ENCODE measurements around the gene OSBPL7.

The OSBPL7 gene

DNA sequence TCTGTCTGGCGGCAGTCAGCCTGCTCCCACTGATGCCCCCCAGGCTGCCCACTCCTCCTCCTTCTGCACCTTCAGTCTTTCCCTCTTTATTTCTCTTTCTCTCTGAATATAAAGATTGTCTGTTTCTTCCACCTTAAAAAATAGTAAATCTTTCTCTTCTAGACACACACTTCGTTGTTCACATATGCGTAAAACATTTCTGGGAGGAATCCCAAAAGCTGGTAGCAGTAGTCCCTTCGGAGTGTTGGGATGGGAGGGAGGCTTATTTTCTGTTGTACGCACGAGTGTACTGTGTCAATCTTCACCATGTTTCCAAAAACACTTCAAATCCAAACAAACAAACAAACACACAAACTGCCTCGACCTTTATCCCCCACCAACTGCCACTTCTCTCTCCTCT lies 9.9 kb downstream of the OSBPL7 start:
- peaks cover 0 to 73% of the 10 kb centered on the region in 2 experiments; a peak in 1 of 3 replicates for H3K36me3 ChIP-seq (ENCODE audit: control insufficient read depth in 2 of 2, insufficient read depth in 1 of 2, low read length in 2 of 2)
- POLR2A ChIA-PET, result interaction anchor here (3.3 kb wide), 1 partner anchor 20 kb away, joined by 15 read pairs; the partner anchor contains the start of genes LRRC46 and MRPL10
- no peak overlapping the region for H3K4me3 ChIP-seq (ENCODE audit: low read depth, low read length)
- H3K4me1 ChIP-seq (ENCODE audit: control insufficient read depth, insufficient read depth, low read length), result no peaks in the 10 kb centered on the region
- no peaks in the 10 kb centered on the region for H3K9me3 ChIP-seq (ENCODE audit: control insufficient read depth, insufficient read depth, low read depth, low read length)
- TF ChIP-seq ZNF707 (tag by site-specific recombination; IDR thresholded peaks at IDR 0.05), result no peak
- CTCF ChIA-PET, result no interaction called here
- no peak overlapping the region for H3K27ac ChIP-seq (ENCODE audit: extremely low read depth, low read depth, low read length)

DNA sequence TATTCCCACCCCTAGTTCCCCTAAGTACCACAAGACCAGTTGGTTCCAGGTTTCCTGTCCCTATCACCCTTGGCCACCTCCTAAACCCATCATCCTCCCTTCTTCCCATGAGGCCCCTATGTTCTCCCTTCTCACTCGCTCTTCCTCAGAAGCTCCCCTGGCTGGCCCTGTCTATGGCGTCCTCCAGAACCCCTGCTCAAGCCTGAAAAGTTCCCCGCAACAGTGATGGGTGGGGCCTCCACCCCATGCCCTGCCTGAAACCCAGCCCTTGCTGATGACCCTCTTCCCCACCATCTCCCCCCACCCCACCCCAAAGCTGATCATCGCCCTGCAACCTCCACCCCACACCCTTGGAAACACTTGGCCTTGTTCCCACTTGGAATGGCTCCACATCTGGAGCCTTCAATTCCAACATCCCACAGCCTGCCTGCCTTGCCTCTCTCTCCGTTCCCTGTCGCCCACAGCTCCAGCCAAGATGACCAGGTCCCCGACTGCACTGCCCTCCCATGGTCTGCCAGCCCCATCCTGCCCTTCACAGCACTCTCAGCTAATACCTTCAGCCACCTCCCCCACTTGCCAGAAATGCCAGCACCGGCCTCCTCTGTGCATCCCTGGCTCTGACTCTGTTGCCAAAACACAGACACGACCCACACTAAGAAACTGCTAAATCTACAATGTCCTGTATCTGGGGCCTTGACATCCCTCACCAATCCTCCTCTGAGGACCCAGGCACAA lies 10.5 kb downstream of the OSBPL7 start:
- no peaks in the 10 kb centered on the region for H3K9me3 ChIP-seq (ENCODE audit: control insufficient read depth, insufficient read depth, low read depth, low read length)
- no peak overlapping the region for H3K4me3 ChIP-seq (ENCODE audit: low read depth, low read length)
- 0 out of 2 replicates have a peak, but pooled peaks have one; percentile 21 for TF ChIP-seq GLIS1 (tag by site-specific recombination; IDR thresholded peaks at IDR 0.05)
- no peak for TF ChIP-seq ZNF239 (tag by site-specific recombination; IDR thresholded peaks at IDR 0.05)
- TF ChIP-seq KLF1 (tag by site-specific recombination; IDR thresholded peaks at IDR 0.05), result peak; percentile 33; the same call in 1 of the 2 replicates
- TF ChIP-seq, protein P1, sequence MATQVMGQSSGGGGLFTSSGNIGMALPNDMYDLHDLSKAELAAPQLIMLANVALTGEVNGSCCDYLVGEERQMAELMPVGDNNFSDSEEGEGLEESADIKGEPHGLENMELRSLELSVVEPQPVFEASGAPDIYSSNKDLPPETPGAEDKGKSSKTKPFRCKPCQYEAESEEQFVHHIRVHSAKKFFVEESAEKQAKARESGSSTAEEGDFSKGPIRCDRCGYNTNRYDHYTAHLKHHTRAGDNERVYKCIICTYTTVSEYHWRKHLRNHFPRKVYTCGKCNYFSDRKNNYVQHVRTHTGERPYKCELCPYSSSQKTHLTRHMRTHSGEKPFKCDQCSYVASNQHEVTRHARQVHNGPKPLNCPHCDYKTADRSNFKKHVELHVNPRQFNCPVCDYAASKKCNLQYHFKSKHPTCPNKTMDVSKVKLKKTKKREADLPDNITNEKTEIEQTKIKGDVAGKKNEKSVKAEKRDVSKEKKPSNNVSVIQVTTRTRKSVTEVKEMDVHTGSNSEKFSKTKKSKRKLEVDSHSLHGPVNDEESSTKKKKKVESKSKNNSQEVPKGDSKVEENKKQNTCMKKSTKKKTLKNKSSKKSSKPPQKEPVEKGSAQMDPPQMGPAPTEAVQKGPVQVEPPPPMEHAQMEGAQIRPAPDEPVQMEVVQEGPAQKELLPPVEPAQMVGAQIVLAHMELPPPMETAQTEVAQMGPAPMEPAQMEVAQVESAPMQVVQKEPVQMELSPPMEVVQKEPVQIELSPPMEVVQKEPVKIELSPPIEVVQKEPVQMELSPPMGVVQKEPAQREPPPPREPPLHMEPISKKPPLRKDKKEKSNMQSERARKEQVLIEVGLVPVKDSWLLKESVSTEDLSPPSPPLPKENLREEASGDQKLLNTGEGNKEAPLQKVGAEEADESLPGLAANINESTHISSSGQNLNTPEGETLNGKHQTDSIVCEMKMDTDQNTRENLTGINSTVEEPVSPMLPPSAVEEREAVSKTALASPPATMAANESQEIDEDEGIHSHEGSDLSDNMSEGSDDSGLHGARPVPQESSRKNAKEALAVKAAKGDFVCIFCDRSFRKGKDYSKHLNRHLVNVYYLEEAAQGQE (tag by site-specific recombination; IDR thresholded peaks at IDR 0.05), result no peak
- no peak overlapping the region for H3K27ac ChIP-seq (ENCODE audit: extremely low read depth, low read depth, low read length)
- H3K4me1 ChIP-seq (ENCODE audit: control insufficient read depth, insufficient read depth, low read length), result no peaks in the 10 kb centered on the region
- H3K36me3 ChIP-seq (ENCODE audit: control insufficient read depth in 2 of 2, insufficient read depth in 1 of 2, low read length in 2 of 2), result peaks cover 0 to 68% of the 10 kb centered on the region in 2 experiments; a peak in 1 of 3 replicates
- ChIA-PET CTCF (interaction anchor here (0.6 to 1.2 kb wide), 2 partner anchors 9 to 60 kb away, joined by 5 to 6 read pairs; no protein-coding TSS in a partner anchor), POLR2A (interaction anchor here (1.3 to 3.3 kb wide), 2 partner anchors 20 to 161 kb away, joined by 3 to 15 read pairs; partner anchors contain the start of genes KPNB1, LRRC46 and MRPL10)

DNA sequence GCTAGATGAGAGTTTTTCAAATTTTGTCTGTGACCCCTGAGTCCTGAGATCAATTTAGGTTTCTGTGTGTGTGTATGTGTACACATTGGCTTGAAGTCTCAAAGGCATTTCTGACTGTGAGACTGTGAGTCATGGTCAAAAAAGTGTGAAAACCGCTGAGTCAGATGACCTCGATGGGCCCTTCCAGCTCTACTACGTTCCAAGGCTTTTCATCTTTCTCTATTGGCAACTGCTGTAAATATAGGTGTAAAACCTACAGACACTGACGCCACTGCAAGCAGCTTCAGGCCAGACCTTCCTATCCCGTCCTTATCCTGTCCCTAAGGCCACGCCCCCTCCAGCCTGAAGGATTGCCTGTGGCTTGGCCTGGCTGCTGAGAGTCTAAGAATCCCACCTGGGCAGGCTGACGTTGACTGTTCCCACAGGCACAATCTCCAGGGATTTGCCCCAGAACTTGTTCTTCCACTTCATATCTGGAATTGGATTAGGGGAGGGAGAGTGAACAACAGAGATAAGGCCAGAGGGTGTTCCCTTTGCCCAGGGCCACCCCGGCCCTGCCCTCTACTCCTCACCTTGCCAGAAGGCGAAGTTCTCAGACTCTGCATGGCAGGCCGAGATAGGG lies 11.3 kb downstream of the OSBPL7 start:
- H3K27ac ChIP-seq (ENCODE audit: extremely low read depth, low read depth, low read length), result no peak overlapping the region
- CTCF ChIA-PET, result interaction anchor here (1.1 to 1.2 kb wide), 2 partner anchors 9 to 33 kb away, joined by 4 to 6 read pairs; no protein-coding TSS in a partner anchor
- H3K9me3 ChIP-seq (ENCODE audit: control insufficient read depth, insufficient read depth, low read depth, low read length), result no peaks in the 10 kb centered on the region
- H3K4me3 ChIP-seq (ENCODE audit: low read depth, low read length), result no peak overlapping the region
- H3K4me1 ChIP-seq (ENCODE audit: control insufficient read depth, insufficient read depth, low read length), result no peaks in the 10 kb centered on the region
- POLR2A ChIA-PET, result interaction anchor here (0.5 to 3.3 kb wide), 4 partner anchors 11 to 160 kb away, joined by 3 to 15 read pairs (median 6); partner anchors contain the start of genes KPNB1, LRRC46, MRPL10 and OSBPL7
- peaks cover 0 to 61% of the 10 kb centered on the region in 2 experiments; a peak in 1 of 3 replicates for H3K36me3 ChIP-seq (ENCODE audit: control insufficient read depth in 2 of 2, insufficient read depth in 1 of 2, low read length in 2 of 2)
- TF ChIP-seq, protein P2, sequence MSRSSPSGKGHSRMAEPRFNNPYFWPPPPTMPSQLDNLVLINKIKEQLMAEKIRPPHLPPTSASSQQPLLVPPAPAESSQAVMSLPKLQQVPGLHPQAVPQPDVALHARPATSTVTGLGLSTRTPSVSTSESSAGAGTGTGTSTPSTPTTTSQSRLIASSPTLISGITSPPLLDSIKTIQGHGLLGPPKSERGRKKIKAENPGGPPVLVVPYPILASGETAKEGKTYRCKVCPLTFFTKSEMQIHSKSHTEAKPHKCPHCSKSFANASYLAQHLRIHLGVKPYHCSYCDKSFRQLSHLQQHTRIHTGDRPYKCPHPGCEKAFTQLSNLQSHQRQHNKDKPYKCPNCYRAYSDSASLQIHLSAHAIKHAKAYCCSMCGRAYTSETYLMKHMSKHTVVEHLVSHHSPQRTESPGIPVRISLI (tag by site-specific recombination; IDR thresholded peaks at IDR 0.05), result 0 out of 2 replicates have a peak, but pooled peaks have one; percentile 27
- TF ChIP-seq ZNF324 (tag by site-specific recombination; IDR thresholded peaks at IDR 0.05), result 0 out of 2 replicates have a peak, but pooled peaks have one; percentile 25
- no peak for TF ChIP-seq SP2 (tag by site-specific recombination; IDR thresholded peaks at IDR 0.05)
- TF ChIP-seq ZBTB17 (tag by site-specific recombination; IDR thresholded peaks at IDR 0.05), result peak; percentile 26; the same call in 1 of the 2 replicates
- TF ChIP-seq ZNF600 (tag by site-specific recombination; IDR thresholded peaks at IDR 0.05), result peak; percentile 40; the same call in 1 of the 2 replicates
- TF ChIP-seq, protein P3, sequence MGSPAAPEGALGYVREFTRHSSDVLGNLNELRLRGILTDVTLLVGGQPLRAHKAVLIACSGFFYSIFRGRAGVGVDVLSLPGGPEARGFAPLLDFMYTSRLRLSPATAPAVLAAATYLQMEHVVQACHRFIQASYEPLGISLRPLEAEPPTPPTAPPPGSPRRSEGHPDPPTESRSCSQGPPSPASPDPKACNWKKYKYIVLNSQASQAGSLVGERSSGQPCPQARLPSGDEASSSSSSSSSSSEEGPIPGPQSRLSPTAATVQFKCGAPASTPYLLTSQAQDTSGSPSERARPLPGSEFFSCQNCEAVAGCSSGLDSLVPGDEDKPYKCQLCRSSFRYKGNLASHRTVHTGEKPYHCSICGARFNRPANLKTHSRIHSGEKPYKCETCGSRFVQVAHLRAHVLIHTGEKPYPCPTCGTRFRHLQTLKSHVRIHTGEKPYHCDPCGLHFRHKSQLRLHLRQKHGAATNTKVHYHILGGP (tag by site-specific recombination; IDR thresholded peaks at IDR 0.05), result no peak
- peak; percentile 73 for TF ChIP-seq ZNF629 (tag by site-specific recombination; IDR thresholded peaks at IDR 0.05)
- no peak for TF ChIP-seq ZNF311 (tag by site-specific recombination; IDR thresholded peaks at IDR 0.05; ENCODE audit: borderline replicate concordance)
- peak; percentile 56; the same call in 1 of the 2 replicates for TF ChIP-seq SP7 (tag by site-specific recombination; IDR thresholded peaks at IDR 0.05)
- TF ChIP-seq, protein P4, sequence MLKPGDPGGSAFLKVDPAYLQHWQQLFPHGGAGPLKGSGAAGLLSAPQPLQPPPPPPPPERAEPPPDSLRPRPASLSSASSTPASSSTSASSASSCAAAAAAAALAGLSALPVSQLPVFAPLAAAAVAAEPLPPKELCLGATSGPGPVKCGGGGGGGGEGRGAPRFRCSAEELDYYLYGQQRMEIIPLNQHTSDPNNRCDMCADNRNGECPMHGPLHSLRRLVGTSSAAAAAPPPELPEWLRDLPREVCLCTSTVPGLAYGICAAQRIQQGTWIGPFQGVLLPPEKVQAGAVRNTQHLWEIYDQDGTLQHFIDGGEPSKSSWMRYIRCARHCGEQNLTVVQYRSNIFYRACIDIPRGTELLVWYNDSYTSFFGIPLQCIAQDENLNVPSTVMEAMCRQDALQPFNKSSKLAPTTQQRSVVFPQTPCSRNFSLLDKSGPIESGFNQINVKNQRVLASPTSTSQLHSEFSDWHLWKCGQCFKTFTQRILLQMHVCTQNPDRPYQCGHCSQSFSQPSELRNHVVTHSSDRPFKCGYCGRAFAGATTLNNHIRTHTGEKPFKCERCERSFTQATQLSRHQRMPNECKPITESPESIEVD (tag by site-specific recombination; IDR thresholded peaks at IDR 0.05), result peak; percentile 58; the same call in 1 of the 2 replicates
- TF ChIP-seq, protein P5, sequence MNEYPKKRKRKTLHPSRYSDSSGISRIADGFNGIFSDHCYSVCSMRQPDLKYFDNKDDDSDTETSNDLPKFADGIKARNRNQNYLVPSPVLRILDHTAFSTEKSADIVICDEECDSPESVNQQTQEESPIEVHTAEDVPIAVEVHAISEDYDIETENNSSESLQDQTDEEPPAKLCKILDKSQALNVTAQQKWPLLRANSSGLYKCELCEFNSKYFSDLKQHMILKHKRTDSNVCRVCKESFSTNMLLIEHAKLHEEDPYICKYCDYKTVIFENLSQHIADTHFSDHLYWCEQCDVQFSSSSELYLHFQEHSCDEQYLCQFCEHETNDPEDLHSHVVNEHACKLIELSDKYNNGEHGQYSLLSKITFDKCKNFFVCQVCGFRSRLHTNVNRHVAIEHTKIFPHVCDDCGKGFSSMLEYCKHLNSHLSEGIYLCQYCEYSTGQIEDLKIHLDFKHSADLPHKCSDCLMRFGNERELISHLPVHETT (tag by site-specific recombination; IDR thresholded peaks at IDR 0.05), result 0 out of 2 replicates have a peak, but pooled peaks have one; percentile 24
- peak; percentile 64; the same call in 1 of the 2 replicates for TF ChIP-seq KLF9 (tag by site-specific recombination; IDR thresholded peaks at IDR 0.05; ENCODE audit: low read depth)
- no peak for TF ChIP-seq ZNF558 (tag by site-specific recombination; IDR thresholded peaks at IDR 0.05)
- TF ChIP-seq ZNF175 (tag by site-specific recombination; IDR thresholded peaks at IDR 0.05), result no peak

All from HEK293 (cell line).